Heart left ventricle (tissue), 13 donors: Measurements from ENCODE around the gene RAB30.

Experiments
- POLR2A ChIP-seq, 2 donors: fragments of 450-650 bp; IDR thresholded peaks; one replicate each; pipeline ENCODE4 v1.6.1; 2017; ENCODE audit warnings: antibody characterized with exemption in 2 of 2, mild to moderate bottlenecking in 2 of 2, moderate library complexity in 2 of 2
- TF ChIP-seq, protein P1 (sequence below), 12 donors: fragments of 200-600 bp; sonication (generic) in 4 of 12; IDR thresholded peaks; one replicate each; pipeline versions ENCODE4 v1.5.0 to v1.8.0; 2018 to 2022; ENCODE audit warnings: antibody characterized with exemption in 12 of 12, mild to moderate bottlenecking in 5 of 12
- donor health status: ischemic (EF 13 %, LVEDD 7.1; RV severe dilation, severe dysfunction).
- donor health status: DM: no; HTN: yes; CAD: no.
- donor health status: DM: no; HTN: no; CAD: no.
- donor health status: ischemic (EF 25% LVEDD 6.9; RV normal size, moderate dysfunction).
- donor health status: ischemic (EF 25% LVEDD 5.7; RV mildly dilated, moderate dysfunction).
- donor health status: ischemic (EF 35%, LVEDD 5.7; RV mildly dilated, moderate dysfunction).
- donor health status: nonischemic (EF 11% LVEDD 7.7; RV severe dilation, severe dysfunction).
- donor health status: DM: yes; HTN: yes; CAD: no.
- donor health status: PGD.
- donor health status: ischemic (EF 29% LVEDD 5.4; RV normal size, mild dysfunction).
- donor health status: nonischemic (EF 23%, LVEDD 6.1; RV moderate dilation, normal function).

DNA sequence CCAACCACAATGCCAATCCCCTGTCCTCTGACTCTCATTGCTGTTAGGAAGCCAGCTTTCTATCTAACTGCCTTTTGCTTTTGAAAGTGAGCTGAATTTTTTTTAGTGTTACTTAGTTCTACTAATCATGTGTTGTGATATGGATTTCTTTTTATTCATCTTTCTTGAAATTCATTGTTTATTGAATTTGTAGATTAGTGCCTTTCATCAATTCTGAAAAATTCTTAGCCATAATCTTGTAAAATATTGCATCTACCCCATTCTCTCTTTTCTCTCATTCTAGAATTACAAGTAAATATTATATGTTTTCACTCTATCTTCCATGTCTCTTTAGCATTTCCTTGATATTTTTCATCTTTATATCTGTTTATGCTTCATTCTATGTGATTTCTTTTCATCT, 122.3 kb downstream of the RAB30 start:
- TF ChIP-seq POLR2A (IDR thresholded peaks at IDR 0.05), result no peak
- TF ChIP-seq, protein P1, sequence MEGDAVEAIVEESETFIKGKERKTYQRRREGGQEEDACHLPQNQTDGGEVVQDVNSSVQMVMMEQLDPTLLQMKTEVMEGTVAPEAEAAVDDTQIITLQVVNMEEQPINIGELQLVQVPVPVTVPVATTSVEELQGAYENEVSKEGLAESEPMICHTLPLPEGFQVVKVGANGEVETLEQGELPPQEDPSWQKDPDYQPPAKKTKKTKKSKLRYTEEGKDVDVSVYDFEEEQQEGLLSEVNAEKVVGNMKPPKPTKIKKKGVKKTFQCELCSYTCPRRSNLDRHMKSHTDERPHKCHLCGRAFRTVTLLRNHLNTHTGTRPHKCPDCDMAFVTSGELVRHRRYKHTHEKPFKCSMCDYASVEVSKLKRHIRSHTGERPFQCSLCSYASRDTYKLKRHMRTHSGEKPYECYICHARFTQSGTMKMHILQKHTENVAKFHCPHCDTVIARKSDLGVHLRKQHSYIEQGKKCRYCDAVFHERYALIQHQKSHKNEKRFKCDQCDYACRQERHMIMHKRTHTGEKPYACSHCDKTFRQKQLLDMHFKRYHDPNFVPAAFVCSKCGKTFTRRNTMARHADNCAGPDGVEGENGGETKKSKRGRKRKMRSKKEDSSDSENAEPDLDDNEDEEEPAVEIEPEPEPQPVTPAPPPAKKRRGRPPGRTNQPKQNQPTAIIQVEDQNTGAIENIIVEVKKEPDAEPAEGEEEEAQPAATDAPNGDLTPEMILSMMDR (IDR thresholded peaks at IDR 0.05), result no peak
